Measurements from ENCODE around the gene TMCC3.
"Not testable (repeated sequence)": the region's sequence is repeated elsewhere in the genome, so short reads cannot be mapped to it uniquely, and the experiment has no call there.

Gene TMCC3, protein sequence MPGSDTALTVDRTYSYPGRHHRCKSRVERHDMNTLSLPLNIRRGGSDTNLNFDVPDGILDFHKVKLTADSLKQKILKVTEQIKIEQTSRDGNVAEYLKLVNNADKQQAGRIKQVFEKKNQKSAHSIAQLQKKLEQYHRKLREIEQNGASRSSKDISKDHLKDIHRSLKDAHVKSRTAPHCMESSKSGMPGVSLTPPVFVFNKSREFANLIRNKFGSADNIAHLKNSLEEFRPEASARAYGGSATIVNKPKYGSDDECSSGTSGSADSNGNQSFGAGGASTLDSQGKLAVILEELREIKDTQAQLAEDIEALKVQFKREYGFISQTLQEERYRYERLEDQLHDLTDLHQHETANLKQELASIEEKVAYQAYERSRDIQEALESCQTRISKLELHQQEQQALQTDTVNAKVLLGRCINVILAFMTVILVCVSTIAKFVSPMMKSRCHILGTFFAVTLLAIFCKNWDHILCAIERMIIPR

DNA sequence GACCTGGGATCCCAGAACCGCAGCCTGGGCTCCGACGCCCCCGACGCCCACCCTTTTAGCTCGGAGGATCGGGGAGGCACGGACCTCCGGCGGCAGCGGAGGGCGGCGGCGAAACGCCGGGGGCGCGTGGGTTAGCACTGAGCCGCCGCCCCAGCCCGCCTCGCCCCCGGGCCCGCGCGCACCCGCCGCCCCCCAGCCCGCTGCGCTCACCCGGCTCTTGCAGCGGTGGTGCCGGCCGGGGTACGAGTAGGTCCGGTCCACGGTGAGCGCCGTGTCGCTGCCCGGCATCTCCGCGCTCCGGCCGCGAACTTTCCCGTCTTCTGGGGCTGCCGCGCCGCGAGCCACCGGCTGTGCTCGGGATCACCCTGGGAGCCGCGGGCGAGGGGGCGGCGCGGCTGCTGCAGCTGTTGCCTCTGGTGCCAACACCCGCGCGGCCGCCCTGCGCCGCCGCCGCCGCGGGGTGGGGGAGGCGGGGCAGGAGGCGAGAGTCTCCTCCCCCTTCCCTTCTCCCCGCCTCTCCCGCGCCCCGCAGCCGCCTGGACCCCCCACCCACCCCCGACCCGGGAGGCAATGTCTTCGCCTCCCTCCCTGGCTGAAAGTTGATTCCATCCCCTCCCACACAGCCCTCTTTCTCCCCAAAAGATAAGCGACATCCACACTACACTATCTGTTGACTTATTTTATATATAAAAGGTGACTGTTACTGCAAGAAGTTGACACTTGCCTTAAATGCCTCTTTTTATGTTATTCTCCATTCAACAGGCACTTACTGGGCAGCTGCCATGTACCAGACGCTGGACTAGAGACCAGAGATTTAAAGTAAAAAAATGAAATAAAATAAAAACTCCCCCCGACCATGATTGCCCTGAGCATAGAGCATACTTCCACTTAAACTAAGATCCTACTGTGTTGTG lies at the start of gene TMCC3:
Gene TMCC3 (minus strand): TSS at position 415 of the 914 bp plus-strand sequence. CDS start 127 bp downstream, at position 288.
- DNase-seq = peak; percentile 64

- DNase-seq = no peak
These were observed 49.4 kb upstream of the TMCC3 start for GRCh38 chr12:94699801-94700200.

GRCh38 chr12:94698578-94698977 lies 48.2 kb upstream of the TMCC3 start:
- DNase-seq = no peak

DNA sequence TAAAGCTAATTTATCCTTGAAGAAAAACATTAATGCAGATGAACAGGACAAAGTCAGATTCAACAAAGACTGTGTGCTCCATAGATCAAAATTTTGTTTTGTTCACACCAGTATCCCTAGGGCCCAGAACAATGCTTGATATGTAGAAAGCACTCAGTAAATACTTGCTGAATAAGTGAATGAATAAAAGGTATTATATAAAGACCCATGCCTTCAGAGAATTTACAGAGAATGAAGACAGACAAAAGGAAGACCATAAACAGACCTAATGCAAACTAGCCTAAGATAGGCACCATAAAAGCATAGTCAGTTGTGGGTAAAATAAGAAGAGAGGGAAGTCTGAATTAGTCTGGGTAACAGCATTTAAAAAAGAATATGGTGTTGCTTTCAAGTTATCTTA lies 47.3 kb upstream of the TMCC3 start:
- DNase-seq = no peak

- no peak for DNase-seq
These were observed 44.4 kb upstream of the TMCC3 start for GRCh38 chr12:94694732-94695131.

GRCh38 chr12:94692826-94693225 lies 42.5 kb upstream of the TMCC3 start:
- not testable (repeated sequence) for DNase-seq

- no peak for DNase-seq
These were observed 39.9 kb upstream of the TMCC3 start for GRCh38 chr12:94690198-94690771.

DNA sequence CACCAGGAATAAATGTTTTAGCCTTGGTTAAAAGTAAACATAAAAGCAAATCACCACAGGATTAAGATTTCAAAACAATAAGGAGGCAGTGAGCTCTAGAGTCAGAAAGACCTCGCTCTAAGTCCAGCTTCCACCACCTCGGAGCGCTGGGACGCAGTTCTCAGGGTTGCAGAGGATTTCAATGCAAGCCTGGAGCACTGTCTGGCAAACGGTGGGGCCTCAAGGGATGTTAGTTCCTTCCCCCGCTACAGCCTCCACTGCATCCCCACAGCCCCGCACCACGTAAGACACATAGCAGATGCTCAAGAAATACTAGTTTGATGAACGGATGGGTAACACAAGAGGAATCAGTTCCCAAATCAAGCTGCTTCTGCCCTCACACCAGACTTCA lies 39.3 kb upstream of the TMCC3 start:
- DNase-seq = no peak

GRCh38 chr12:94689002-94689645 lies 38.8 kb upstream of the TMCC3 start:
- DNase-seq = no peak

- no peak for DNase-seq
These were observed 37.5 kb upstream of the TMCC3 start for GRCh38 chr12:94687891-94688290.

GRCh38 chr12:94686834-94687628 lies 36.7 kb upstream of the TMCC3 start:
- DNase-seq = no peak

GRCh38 chr12:94684416-94685142 lies 34.2 kb upstream of the TMCC3 start:
- DNase-seq = no peak

GRCh38 chr12:94679554-94680195 lies 29.3 kb upstream of the TMCC3 start:
- no peak for DNase-seq

GRCh38 chr12:94678849-94679248 lies 28.5 kb upstream of the TMCC3 start:
- DNase-seq = no peak

DNA sequence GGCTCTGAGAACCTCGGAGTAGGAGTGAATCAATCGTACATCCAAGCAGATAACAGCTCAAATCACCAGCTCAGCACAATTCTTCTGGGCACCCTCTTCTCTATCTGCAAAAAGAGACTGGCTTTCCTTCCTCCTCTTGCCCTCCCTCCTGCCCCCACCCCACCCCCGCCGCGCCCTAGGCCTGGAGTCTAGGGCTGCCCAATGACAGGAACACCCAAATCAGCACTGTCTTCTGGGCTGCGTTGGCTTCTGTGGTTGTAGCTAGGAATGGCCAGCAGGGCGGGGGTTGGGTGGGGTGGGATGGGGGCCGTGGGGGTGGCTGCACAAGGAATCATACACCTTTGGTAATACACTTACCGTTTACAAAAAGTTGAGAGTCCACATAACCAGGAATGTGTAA lies 28.0 kb upstream of the TMCC3 start:
- no peak for DNase-seq

DNA sequence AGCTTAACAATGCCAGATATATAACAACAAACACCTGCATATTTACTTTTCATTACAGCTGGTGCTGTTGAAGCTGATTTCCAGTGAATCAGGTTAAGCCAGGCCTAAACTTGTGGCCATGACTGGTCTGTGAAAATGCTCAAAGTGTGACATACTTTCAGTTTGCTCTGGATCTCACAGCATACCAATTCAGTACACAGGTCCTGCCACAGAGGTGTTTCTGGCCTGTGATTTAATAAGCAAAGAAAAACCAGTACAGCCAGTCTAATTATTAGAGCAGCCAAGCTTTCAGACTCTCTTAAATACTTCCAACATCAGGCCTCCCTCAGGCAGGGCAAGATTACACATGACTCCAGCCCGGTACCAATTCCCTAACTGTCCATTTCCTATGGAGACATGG lies 27.4 kb upstream of the TMCC3 start:
- no peak for DNase-seq

- DNase-seq = no peak
These were observed 26.6 kb upstream of the TMCC3 start for GRCh38 chr12:94676922-94677321.

DNA sequence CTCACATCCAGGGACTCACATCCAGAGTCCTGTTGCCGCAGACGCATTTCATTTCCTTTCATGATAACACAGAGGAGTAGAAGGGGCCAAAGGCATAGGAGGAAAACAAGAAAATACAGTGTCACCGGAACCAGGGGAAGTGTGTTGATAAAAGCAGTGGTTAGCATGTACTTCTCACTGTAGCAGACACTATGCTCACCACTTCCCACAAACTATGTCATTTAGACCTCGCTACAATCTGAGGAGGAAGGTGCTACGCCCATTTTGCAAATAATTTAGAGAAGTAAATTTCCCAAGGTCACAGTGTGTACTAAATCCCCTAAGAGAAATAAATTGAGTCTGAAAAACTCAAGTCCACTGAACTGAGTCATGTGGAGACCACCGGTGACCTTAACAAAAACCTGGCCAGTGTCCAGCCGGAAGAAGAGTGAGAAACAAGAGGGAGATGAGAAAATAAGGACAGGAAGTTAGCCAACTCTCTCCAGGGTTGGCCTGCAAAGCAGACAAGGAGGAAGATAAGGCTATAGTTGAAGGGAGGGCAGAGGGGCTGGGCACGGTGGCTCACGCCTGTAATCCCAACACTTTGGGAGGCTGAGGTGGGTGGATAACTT lies 25.8 kb upstream of the TMCC3 start:
- DNase-seq = no peak

DNA sequence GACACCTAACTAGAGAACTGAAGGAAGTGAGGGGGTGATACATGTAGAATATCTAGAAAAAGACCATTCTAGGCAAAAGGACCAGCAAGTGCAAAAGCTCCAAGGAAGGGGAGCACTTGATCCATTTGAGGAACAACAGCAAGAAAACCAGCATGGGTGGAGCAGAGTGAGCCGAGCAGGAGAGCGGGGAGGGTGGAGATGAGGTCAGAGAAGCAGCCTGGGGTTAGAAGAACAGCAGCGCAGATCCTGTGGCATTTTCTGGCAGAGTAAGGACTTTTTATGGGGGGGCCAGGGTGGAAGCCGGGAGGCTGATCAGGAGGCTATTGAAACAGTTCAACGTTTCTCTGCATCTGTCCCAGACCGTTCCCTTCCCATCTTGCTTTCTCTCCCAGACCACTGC lies 24.5 kb upstream of the TMCC3 start:
- no peak for DNase-seq

DNA sequence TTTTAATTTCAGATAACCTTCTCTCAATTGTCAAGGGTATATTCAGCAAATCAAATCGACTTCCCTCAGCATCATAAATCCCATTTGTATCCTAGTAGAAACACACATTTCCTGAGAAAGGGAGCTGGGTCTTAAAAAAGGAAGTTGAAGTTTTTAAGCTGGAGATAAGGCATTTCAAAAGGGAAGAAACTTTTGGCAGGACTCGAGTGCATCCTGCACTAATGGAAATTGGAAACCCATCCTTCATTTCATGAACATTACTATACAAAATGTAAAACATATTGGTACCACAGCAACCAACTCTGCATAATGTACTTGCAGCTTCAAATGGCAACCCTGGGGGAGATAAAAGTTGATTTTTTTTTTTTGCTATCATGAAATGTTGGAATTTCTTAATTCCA lies 23.7 kb upstream of the TMCC3 start:
- DNase-seq = no peak
